ENCODE measurements around the gene CPNE4. TPM values are rescaled to one million over a fixed set of nuclear protein-coding genes. Genes with fewer than 3 reads are reported as not detected.

The CPNE4 gene
- total RNA-seq, 1 donor from 2014 or later = not detected

DNA sequence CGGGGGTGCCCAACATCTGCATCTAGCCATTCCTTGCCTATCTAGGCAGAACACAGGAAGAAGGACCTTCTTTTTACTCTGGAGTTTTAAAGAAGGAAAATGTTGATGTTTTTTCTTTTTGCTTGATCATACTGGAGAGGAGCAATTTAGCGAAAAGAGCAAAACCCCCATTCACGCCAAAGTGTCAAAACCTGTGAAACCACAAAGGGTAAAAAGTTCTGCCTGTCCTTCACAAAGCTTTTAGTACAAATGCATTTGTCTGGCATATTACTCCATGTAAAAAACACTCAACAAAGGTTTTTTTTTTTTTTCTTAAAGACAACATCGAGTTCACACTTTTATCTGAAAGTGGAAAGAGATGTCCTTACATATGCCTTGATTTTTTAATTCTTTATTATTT lies 317.9 kb downstream of the CPNE4 start:
- Mint-ChIP-seq H3K27me3 (ENCODE audit: low read depth) (peaks cover 9% of the 10 kb centered on the region), H3K4me3 (ENCODE audit: unreplicated experiment) (no peak overlapping the region), H3K27ac (ENCODE audit: unreplicated experiment) (no peak overlapping the region), H3K9me3 (ENCODE audit: low read depth) (no peaks in the 10 kb centered on the region), H3K36me3 (ENCODE audit: low read depth) (no peaks in the 10 kb centered on the region), H3K4me1 (ENCODE audit: low read depth) (no peaks in the 10 kb centered on the region)
- no peak for DNase-seq (ENCODE audit: low spot score)
- TF ChIP-seq, protein P1, sequence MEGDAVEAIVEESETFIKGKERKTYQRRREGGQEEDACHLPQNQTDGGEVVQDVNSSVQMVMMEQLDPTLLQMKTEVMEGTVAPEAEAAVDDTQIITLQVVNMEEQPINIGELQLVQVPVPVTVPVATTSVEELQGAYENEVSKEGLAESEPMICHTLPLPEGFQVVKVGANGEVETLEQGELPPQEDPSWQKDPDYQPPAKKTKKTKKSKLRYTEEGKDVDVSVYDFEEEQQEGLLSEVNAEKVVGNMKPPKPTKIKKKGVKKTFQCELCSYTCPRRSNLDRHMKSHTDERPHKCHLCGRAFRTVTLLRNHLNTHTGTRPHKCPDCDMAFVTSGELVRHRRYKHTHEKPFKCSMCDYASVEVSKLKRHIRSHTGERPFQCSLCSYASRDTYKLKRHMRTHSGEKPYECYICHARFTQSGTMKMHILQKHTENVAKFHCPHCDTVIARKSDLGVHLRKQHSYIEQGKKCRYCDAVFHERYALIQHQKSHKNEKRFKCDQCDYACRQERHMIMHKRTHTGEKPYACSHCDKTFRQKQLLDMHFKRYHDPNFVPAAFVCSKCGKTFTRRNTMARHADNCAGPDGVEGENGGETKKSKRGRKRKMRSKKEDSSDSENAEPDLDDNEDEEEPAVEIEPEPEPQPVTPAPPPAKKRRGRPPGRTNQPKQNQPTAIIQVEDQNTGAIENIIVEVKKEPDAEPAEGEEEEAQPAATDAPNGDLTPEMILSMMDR (IDR thresholded peaks at IDR 0.05) = no peak

DNA sequence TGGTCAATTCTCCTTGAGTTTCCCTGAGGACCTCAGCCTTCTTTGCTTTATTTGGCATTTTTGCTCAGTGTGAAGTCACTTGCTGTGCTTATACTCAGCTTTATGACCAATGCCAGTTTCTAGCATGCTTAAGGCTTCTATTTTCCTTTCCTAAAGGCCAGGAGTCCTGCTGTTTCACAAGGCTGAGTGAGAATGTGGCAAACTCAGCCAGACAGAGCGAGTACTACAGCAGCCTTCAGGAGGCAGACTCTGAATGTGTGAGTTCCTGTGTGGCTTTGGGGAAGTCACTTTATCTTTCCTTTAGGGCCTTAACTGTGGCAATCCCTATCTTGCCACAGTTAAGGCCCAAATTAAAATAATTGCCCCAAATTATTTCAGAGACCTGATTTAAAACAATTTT lies 318.8 kb downstream of the CPNE4 start:
- TF ChIP-seq, protein P1 (IDR thresholded peaks at IDR 0.05) = no peak
- Mint-ChIP-seq H3K27me3 (ENCODE audit: low read depth) (peaks cover 13% of the 10 kb centered on the region), H3K4me3 (ENCODE audit: unreplicated experiment) (no peak overlapping the region), H3K27ac (ENCODE audit: unreplicated experiment) (no peak overlapping the region), H3K9me3 (ENCODE audit: low read depth) (no peaks in the 10 kb centered on the region), H3K4me1 (ENCODE audit: low read depth) (no peaks in the 10 kb centered on the region), H3K36me3 (ENCODE audit: low read depth) (no peaks in the 10 kb centered on the region)
- no peak for DNase-seq (ENCODE audit: low spot score)

DNA sequence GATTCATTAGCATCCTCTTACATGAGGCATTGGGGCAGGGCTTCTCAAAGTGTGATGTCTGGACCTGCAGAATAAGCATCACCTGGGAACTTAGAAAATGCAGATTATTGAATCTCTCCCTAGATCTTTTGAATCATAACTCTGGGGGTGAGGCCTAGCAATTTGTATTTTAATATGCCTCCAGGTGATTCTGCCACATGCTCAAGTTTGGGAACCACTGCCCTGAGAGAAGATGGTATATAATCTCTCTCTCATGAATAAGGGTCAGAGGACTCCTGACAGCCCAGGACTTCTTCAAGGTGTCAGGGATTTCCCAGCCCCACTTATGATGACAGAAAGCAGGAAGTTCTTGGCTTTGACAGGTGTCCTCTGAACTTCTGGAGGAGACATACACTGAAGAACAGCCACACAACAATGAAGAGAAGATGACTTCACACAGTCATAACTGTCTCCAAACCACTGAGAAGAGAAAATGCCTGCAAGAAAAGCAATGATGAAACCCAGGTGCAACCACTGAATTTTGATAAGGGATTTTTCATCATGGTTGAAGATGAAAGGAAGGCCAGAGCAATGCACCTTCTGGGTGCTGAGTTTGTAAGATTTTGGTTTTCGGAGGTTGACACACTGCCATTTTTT lies 320.1 kb downstream of the CPNE4 start:
- DNase-seq (ENCODE audit: low spot score) = no peak
- H3K9me3 Mint-ChIP-seq (ENCODE audit: low read depth) = no peaks in the 10 kb centered on the region
- H3K4me1 Mint-ChIP-seq (ENCODE audit: low read depth) = no peaks in the 10 kb centered on the region
- H3K27ac Mint-ChIP-seq (ENCODE audit: unreplicated experiment) = no peak overlapping the region
- TF ChIP-seq, protein P1 (IDR thresholded peaks at IDR 0.05) = no peak
- H3K4me3 Mint-ChIP-seq (ENCODE audit: unreplicated experiment) = no peak overlapping the region
- H3K27me3 Mint-ChIP-seq (ENCODE audit: low read depth) = peaks cover 14% of the 10 kb centered on the region
- H3K36me3 Mint-ChIP-seq (ENCODE audit: low read depth) = no peaks in the 10 kb centered on the region

DNA sequence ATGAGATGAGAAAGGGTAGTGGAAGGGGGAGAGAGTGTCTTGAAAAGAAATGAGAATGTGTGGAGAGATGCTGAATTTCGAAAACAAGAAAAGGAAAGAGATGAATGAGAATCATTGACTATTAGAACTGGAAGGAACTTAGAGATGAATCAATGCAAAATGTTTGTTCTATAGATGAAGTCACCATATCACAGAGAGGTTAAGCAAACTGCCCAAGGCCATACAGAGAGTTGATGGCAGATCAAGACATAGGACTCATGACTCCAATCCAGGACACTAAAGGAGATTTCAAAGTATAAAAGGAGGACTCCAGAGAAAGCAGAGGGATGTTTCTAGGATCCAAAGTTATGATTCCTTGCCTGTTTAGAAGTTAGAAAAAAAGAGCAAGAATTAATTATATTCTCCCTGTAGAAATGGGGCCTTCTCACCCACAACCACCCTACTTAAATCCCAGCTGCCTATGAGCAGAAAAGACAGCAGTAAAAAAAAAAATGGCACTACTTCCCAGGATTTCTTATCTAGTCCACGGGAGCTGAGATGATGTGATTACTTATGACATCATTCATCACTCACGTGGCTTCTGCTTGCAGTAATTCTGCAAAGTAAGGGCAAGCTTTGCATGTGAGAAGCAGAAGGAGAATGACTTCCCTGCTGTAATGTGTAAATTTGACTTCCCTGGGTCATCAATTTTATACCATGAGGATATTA lies 321.2 kb downstream of the CPNE4 start:
- TF ChIP-seq, protein P1 (IDR thresholded peaks at IDR 0.05) = no peak
- H3K36me3 Mint-ChIP-seq (ENCODE audit: low read depth) = no peaks in the 10 kb centered on the region
- H3K27ac Mint-ChIP-seq (ENCODE audit: unreplicated experiment) = no peak overlapping the region
- H3K4me3 Mint-ChIP-seq (ENCODE audit: unreplicated experiment) = no peak overlapping the region
- H3K9me3 Mint-ChIP-seq (ENCODE audit: low read depth) = no peaks in the 10 kb centered on the region
- H3K4me1 Mint-ChIP-seq (ENCODE audit: low read depth) = no peaks in the 10 kb centered on the region
- H3K27me3 Mint-ChIP-seq (ENCODE audit: low read depth) = peaks cover 14% of the 10 kb centered on the region
- DNase-seq (ENCODE audit: low spot score) = no peak

DNA sequence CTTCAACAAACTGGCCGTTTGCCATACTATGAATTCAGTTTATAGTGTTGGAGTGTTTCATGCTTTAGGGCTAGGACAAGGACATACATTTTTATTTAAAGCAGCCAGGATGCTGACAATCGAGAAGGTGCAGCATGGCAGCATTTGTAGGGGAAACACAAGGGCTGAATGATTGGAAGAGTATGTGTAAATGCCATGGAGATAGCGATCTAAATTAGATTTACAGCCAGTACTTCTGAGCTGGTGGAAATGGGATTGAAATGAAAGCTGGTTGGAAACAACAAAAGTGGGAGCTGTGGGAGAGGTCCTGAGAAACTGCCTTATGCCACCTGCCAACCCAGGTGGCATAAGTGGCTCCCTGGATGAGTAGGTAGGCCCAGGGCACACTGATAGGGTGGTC lies 322.2 kb downstream of the CPNE4 start:
- TF ChIP-seq, protein P1 (IDR thresholded peaks at IDR 0.05) = no peak
- no peaks in the 10 kb centered on the region for H3K36me3 Mint-ChIP-seq (ENCODE audit: low read depth)
- peaks cover 13% of the 10 kb centered on the region for H3K27me3 Mint-ChIP-seq (ENCODE audit: low read depth)
- H3K4me1 Mint-ChIP-seq (ENCODE audit: low read depth) = no peaks in the 10 kb centered on the region
- H3K9me3 Mint-ChIP-seq (ENCODE audit: low read depth) = no peaks in the 10 kb centered on the region
- no peak overlapping the region for H3K27ac Mint-ChIP-seq (ENCODE audit: unreplicated experiment)
- DNase-seq (ENCODE audit: low spot score) = no peak
- H3K4me3 Mint-ChIP-seq (ENCODE audit: unreplicated experiment) = no peak overlapping the region
